OCI-LY3 (cell line): Measurements from ENCODE around the gene F8.

Experiments used
- EZH2phosphoT487 ChIP-seq: fragments of 200-600 bp; shearing (Covaris generic); IDR thresholded peaks from 2 replicates; pipeline ENCODE4 v1.6.1; 2018; ENCODE audit warnings: antibody characterized with exemption, mixed run types, low read depth
- TF ChIP-seq, protein P1 (sequence below): fragments of 200-600, 300-600 bp; sonication (generic); IDR thresholded peaks from 2 replicates; pipeline ENCODE4 v1.5.1; 2014; ENCODE audit warnings: antibody characterized with exemption, low read length, low read depth

DNA sequence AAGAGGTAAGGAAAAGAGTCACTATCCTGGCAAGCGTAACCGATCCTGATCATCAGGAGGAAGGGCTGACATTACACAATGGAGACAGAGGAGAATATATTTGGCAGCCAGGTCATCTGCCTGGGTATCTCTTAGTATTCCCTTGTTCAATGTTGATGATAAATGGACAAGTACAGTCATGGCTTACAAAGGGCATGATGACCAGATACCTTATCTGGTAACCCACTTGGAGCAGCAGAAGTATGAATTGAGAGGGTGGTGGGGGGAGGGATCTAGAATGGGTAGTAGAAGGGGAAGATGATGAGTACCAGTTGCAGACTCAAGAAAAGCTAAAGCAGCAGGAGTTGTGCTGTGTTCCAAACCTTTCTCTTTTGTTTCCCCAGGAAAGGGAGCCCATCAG lies 17.3 kb downstream of the F8 start:
- TF ChIP-seq, protein P1, sequence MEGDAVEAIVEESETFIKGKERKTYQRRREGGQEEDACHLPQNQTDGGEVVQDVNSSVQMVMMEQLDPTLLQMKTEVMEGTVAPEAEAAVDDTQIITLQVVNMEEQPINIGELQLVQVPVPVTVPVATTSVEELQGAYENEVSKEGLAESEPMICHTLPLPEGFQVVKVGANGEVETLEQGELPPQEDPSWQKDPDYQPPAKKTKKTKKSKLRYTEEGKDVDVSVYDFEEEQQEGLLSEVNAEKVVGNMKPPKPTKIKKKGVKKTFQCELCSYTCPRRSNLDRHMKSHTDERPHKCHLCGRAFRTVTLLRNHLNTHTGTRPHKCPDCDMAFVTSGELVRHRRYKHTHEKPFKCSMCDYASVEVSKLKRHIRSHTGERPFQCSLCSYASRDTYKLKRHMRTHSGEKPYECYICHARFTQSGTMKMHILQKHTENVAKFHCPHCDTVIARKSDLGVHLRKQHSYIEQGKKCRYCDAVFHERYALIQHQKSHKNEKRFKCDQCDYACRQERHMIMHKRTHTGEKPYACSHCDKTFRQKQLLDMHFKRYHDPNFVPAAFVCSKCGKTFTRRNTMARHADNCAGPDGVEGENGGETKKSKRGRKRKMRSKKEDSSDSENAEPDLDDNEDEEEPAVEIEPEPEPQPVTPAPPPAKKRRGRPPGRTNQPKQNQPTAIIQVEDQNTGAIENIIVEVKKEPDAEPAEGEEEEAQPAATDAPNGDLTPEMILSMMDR, result no peak
- TF ChIP-seq EZH2phosphoT487, result no peak
